ENCODE results near the gene FMN1. TPM values are rescaled to one million over a fixed set of nuclear protein-coding genes. Genes with fewer than 3 reads are reported as not detected.

The FMN1 gene
- total RNA-seq, 4 donors from 2014 or later = 32.6 to 102 (median 63.0) TPM

DNA sequence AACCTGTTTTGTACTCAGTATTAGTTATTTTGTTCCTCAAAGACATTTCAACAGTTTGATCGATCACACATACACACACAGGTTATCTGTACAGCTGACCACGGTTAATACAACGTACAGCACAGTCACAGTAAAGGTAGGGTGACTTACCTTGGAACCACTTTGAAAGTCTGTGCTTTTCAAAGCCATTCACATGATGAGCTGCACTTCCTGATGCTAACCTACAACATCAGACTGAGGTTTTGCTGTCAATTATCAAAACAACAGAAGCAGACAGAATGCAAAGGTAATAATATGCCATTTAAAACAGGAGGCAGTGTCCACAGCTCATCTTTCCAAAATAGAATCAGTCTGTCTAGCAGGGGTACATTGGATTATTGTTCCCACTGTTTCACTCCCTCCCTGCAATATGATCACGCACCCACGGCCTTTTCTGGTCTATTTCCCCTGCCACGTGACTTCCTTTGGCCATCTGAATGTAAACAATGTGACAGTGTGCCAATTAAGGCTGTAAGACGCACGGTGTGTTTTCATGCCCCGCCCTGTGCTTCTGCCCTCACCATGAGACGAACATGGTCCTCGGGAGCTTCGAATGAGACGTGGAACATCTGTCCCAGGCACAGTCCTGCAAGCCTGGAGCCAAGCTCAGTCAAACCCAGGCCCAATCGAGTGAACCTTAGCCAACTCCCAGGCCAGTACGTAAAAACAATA is 102.4 kb downstream of the FMN1 start:
- no peaks in the 10 kb centered on the region for H3K36me3 ChIP-seq
- peak; percentile 63 for DNase-seq
- H3K27ac ChIP-seq = no peak overlapping the region
- peaks cover 0 to 52% (median 26%) of the 10 kb centered on the region in 4 donors for H3K4me1 ChIP-seq
- H3K9me3 ChIP-seq = no peaks in the 10 kb centered on the region
- H3K4me3 ChIP-seq = no peak overlapping the region
- WGBS, 2 donors (ENCODE audit: low coverage in 1 of 2) = 36 to 53% methylated on average over 9 to 15 of the region's 15 CpGs
- intact Hi-C loops (cut with DNase I; ENCODE audit: low total_unique reads) = loop anchor here (10.0 kb wide), 1 partner anchor 63 kb away; no protein-coding TSS in a partner anchor
- H3K27me3 ChIP-seq = no peaks in the 10 kb centered on the region
- TF ChIP-seq POLR2AphosphoS5 (IDR thresholded peaks at IDR 0.05) = no peak
- no peak for TF ChIP-seq POLR2A (IDR thresholded peaks at IDR 0.05)
- TF ChIP-seq, protein P1, sequence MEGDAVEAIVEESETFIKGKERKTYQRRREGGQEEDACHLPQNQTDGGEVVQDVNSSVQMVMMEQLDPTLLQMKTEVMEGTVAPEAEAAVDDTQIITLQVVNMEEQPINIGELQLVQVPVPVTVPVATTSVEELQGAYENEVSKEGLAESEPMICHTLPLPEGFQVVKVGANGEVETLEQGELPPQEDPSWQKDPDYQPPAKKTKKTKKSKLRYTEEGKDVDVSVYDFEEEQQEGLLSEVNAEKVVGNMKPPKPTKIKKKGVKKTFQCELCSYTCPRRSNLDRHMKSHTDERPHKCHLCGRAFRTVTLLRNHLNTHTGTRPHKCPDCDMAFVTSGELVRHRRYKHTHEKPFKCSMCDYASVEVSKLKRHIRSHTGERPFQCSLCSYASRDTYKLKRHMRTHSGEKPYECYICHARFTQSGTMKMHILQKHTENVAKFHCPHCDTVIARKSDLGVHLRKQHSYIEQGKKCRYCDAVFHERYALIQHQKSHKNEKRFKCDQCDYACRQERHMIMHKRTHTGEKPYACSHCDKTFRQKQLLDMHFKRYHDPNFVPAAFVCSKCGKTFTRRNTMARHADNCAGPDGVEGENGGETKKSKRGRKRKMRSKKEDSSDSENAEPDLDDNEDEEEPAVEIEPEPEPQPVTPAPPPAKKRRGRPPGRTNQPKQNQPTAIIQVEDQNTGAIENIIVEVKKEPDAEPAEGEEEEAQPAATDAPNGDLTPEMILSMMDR (IDR thresholded peaks at IDR 0.05) = no peak
- TF ChIP-seq EP300 (IDR thresholded peaks at IDR 0.05; ENCODE audit: low read depth) = no peak
- in situ Hi-C loops (cut with MboI; ENCODE audit: low pct_ligation_motif_present in 1 of 4, low pct_unique_long_range_greater_than_20kb in 1 of 4, low sequenced_read_pairs in 3 of 4) = no loop called here

DNA sequence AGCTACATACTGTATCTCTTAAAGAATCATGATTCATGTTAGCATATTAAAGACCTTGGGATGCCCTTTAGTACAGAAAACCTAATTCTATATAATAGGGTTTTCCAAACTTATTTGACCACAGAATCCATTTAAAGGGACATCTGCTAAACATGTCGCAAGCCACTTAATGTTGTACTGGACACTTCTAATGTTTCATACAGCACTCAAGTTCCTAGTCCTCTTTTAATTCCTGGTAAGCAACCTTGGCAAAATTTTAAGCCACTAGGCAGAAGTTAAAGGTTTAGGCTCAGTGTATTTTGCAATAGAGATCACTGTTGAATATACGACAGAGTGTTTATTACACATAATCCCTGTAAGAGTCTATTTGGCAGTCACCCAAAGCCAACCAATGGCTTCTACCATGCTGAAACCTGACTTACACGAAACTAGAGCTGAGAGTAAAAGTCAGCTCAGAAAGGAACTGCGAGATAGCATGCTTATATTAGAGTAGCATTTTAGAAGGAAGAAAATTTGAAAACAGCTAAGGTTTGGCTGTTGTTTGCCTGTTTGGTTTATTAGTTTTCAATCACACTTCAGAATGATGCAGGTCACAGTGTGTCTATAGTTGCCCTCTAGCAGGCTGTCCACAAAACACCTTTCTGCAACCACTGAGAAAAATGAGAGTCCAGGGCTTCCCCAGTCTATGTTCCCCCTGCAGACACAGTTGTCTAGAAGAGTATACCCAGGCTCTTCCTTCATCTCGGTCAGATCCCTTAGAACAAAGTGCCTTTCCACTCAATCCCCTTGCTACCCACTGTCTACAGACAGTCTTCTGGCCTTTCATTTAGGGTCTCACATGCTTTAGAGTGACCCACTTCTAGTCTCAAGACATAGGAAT is 104.4 kb downstream of the FMN1 start:
- WGBS, 2 donors (ENCODE audit: low coverage in 1 of 2) = 27 to 37% methylated on average over 4 to 5 of the region's 5 CpGs
- in situ Hi-C loops (cut with MboI; ENCODE audit: low pct_ligation_motif_present in 1 of 4, low pct_unique_long_range_greater_than_20kb in 1 of 4, low sequenced_read_pairs in 3 of 4) = loop anchor here in 1 of 4 donors (10.0 kb wide), 1 partner anchor 45 kb away; no protein-coding TSS in a partner anchor
- DNase-seq = peak; percentile 48

DNA sequence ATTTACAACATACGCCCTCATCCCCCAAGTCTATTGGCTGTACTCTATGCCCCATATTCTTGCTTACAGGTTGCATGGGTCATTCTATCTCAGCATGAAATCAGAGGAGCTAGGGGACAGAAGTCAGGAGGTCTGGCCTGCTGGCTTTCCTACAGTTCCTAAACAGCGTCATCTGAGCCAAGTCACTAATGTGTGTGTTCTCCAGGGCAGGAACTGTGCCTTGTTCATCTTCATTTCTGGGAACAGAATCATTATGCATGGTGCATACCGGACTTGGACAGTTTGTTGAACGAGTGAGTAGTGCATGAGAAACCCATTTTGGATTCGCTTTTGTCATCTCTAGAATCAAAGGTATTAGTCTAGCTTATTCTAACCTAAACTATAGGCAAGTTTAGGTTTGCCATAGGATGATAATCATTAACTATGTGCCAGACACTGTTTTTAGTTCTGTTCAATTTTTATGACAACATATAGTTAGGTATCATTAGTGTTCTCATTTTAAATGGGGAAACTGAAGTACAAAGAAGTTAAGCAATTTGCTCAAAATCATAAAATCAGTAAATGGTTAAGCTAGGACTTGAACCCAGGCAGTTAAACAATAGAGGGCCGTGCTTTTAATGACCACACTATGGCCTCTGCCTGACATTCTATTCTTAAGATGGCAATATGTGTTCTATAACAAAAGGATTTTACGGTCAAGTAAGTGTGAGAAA is 105.2 kb downstream of the FMN1 start:
- TF ChIP-seq POLR2AphosphoS5 (IDR thresholded peaks at IDR 0.05) (no peak), EP300 (IDR thresholded peaks at IDR 0.05; ENCODE audit: low read depth) (no peak), POLR2A (IDR thresholded peaks at IDR 0.05) (no peak)
- TF ChIP-seq, protein P1 (IDR thresholded peaks at IDR 0.05) = no peak
- in situ Hi-C loops (cut with MboI; ENCODE audit: low pct_ligation_motif_present in 1 of 4, low pct_unique_long_range_greater_than_20kb in 1 of 4, low sequenced_read_pairs in 3 of 4) = loop anchor here in 1 of 4 donors (10.0 kb wide), 1 partner anchor 45 kb away; no protein-coding TSS in a partner anchor
- 48 to 53% methylated on average over 5 to 7 of the region's 7 CpGs for WGBS, 2 donors (ENCODE audit: low coverage in 1 of 2)
- Histone ChIP-seq H3K9me3 (no peaks in the 10 kb centered on the region), H3K4me3 (no peak overlapping the region), H3K36me3 (no peaks in the 10 kb centered on the region), H3K27me3 (no peaks in the 10 kb centered on the region), H3K4me1 (peaks cover 0 to 49% (median 26%) of the 10 kb centered on the region in 4 donors), H3K27ac (peak overlapping the region; percentile 71 to 77 (median 72))
- no peak for DNase-seq
- intact Hi-C loops (cut with DNase I; ENCODE audit: low total_unique reads) = no loop called here

More for the DNA sequence above, 104.4 kb downstream of the FMN1 start:
- H3K9me3 ChIP-seq = no peaks in the 10 kb centered on the region
- peak overlapping the region; percentile 71 to 77 (median 72) for H3K27ac ChIP-seq
- TF ChIP-seq POLR2AphosphoS5 (IDR thresholded peaks at IDR 0.05) (no peak), EP300 (IDR thresholded peaks at IDR 0.05; ENCODE audit: low read depth) (no peak), POLR2A (IDR thresholded peaks at IDR 0.05) (no peak)
- TF ChIP-seq, protein P1 (IDR thresholded peaks at IDR 0.05) = no peak
- H3K36me3 ChIP-seq = no peaks in the 10 kb centered on the region
- intact Hi-C loops (cut with DNase I; ENCODE audit: low total_unique reads) = loop anchor here (10.0 kb wide), 1 partner anchor 65 kb away; no protein-coding TSS in a partner anchor
- H3K27me3 ChIP-seq = no peaks in the 10 kb centered on the region
- H3K4me3 ChIP-seq = no peak overlapping the region
- H3K4me1 ChIP-seq = peaks cover 0 to 53% (median 26%) of the 10 kb centered on the region in 4 donors

Data from transverse colon (tissue), 4 donors.